ENCODE results near the gene STK38. TPM values are rescaled to one million over a fixed set of nuclear protein-coding genes. Genes with fewer than 3 reads are reported as not detected.

The STK38 gene
- total RNA-seq (2022; extraction: Qiagen RNA extraction): 14.6 to 15.7 TPM (median 15.3 TPM) in 5 replicates

DNA sequence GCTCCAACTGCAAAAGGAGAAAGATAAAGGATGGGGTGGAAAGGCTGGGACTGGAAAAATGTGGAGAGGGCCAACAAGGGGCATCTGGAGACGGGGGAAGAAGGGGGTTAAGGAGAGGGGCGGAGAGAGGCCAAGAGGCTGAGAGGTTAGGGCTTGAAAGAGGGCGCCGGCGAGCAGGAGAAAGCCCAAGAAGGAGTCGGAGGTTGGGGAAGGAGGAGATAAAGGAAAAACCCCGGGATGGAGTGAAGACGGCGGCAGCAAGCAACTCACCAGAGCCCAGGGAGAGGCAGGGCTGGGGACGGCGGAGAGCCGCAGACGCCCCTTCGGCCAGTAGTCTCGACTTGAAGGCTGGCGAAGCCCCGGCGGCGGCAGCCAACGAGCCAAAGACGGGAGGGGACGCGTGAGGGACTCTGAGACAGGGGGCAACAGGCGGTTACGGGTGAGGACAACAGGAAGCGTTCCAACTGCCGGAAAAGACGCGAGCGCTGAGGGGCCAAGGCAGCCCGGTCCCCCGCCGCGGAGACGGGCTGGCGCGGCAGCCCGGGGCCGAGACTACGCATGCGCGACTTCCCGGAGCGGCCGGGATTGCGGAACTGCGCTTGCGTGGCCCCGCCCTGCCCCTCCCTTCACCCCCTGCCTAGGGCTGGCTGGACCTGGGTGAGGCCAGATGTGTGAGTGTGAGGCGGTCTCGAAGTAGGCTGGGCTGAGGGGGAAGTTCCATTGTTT, at the start of gene STK38:
Gene STK38, minus strand, starts transcription at position 560 of the 726 bp plus-strand sequence. CDS start 7,277 bp downstream, outside the sequence.

DNA sequence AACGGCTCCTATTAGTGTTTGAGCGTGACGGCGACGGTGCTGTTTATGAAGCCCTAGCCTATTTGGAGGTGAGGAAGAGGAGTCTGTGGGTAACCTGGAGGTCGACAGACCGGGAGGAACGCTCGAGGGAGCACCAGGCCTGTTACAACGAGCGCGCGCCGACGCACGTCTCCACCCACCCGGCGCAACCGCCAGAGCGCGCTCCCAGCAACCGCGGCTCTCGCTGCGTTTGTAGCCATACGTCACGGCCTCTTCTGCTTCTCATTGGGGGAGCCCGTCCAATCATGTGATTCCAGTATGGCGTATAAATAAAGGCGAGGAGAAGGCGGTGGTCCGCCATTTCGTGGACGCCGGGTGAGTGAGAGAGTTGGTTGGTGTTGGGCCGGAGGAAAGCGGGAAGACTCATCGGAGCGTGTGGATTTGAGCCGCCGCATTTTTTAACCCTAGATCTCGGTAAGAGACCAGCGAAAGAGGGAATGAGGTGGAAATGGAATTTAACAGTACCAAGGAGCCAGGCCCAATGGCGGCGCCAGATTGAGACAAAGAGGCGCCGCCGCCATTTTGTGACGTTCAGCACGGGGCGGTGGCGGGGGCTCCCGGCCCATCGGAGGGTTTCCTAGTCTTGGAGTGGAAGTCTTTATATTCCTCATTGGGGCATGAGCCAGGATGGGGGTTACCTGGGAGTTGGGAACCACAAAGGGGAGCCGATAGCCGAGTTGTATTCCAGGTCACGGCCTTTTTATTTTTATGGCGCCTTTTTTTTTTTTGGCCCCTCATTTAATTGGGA, 46.9 kb upstream of the STK38 start, which contains the start of gene SRSF3:
Gene SRSF3, plus strand, starts transcription at position 334 of the 787 bp plus-strand sequence. CDS start 2,401 bp downstream, outside the sequence.

Other genes starting within 250 kb of the STK38 start
- gene BNIP5, start 210.6 kb downstream of the STK38 start, total RNA-seq (2022; extraction: Qiagen RNA extraction): 0.02 to 0.05 TPM (median 0.02 TPM) in 4 of 5 replicates, not detected in the other
- gene ETV7, start 159.8 kb downstream of the STK38 start, total RNA-seq (2022; extraction: Qiagen RNA extraction): 0.08 to 0.20 TPM (median 0.13 TPM) in 4 of 5 replicates, not detected in the other
- not detected in 5 replicates for gene PXT1, start 104.6 kb downstream of the STK38 start, total RNA-seq (2022; extraction: Qiagen RNA extraction)
- gene KCTD20, start 104.5 kb downstream of the STK38 start, total RNA-seq (2022; extraction: Qiagen RNA extraction): 15.1 to 19.7 TPM (median 16.2 TPM) in 5 replicates
- 481 to 703 TPM (median 512 TPM) in 5 replicates for gene SRSF3, start 46.9 kb upstream of the STK38 start, total RNA-seq (2022; extraction: Qiagen RNA extraction)
- gene CDKN1A, start 131.2 kb upstream of the STK38 start, total RNA-seq (2022; extraction: Qiagen RNA extraction): 238 to 313 TPM (median 284 TPM) in 5 replicates
- gene RAB44, start 150.3 kb upstream of the STK38 start, total RNA-seq (2022; extraction: Qiagen RNA extraction): 0.02 to 0.07 TPM (median 0.05 TPM) in 4 of 5 replicates, not detected in the other